SK-MEL-5 (cell line): Measurements from ENCODE around the gene FDXACB1. TPM values are rescaled to one million over a fixed set of nuclear protein-coding genes. Genes with fewer than 3 reads are reported as not detected.
"Not testable (repeated sequence)": the region's sequence is repeated elsewhere in the genome, so short reads cannot be mapped to it uniquely, and the experiment has no call there.

Source experiments
- DNase-seq: peaks from one replicate; pipeline ENCODE4 v3.0.0-alpha.2; 2016; ENCODE audit warnings: low read depth, low spot score
- in situ Hi-C: cut with HindIII; loops from 2 replicates; pipeline ENCODE4 v1.10.0; 2016; ENCODE audit warnings: low sequenced_read_pairs, high pct_unique_total_duplicates, low pct_unique_long_range_greater_than_20kb
- total RNA-seq: library from RNA; depleted of rRNA; stranded (reverse); fragments of >200 nt; shearing (Covaris generic); gene quantifications from 2 replicates; pipeline ENCODE4 v1.2.3, GENCODE V29; 2014

The FDXACB1 gene
- total RNA-seq, 1 experiment from 2014 or later = 2.0 TPM

- in situ Hi-C loops = no loop called here
- DNase-seq = peak; percentile 49
Measured at GRCh38 chr11:111911563-111912401, 32.8 kb upstream of the FDXACB1 start, which contains the start of gene CRYAB. TSS of gene CRYAB (minus strand) at chr11:111911770. CDS start at chr11:111911724, 46 bp downstream.

- peak; percentile 60 for DNase-seq
- in situ Hi-C loops = no loop called here
Measured at GRCh38 chr11:111910676-111911562, 32.0 kb upstream of the FDXACB1 start.

GRCh38 chr11:111909378-111909777 is 30.4 kb upstream of the FDXACB1 start:
- in situ Hi-C loops = no loop called here
- no peak for DNase-seq

- in situ Hi-C loops = no loop called here
- no peak for DNase-seq
Measured at GRCh38 chr11:111908639-111909305, 29.8 kb upstream of the FDXACB1 start.

GRCh38 chr11:111906680-111907079 is 27.7 kb upstream of the FDXACB1 start:
- DNase-seq = no peak
- in situ Hi-C loops = no loop called here

GRCh38 chr11:111905411-111905810 is 26.4 kb upstream of the FDXACB1 start:
- no peak for DNase-seq
- in situ Hi-C loops = no loop called here

GRCh38 chr11:111886844-111887243 is 7.9 kb upstream of the FDXACB1 start:
- in situ Hi-C loops = no loop called here
- DNase-seq = no peak

- no peak for DNase-seq
- in situ Hi-C loops = no loop called here
Measured at GRCh38 chr11:111886032-111886431, 7.1 kb upstream of the FDXACB1 start.

GRCh38 chr11:111885053-111885452 is 6.1 kb upstream of the FDXACB1 start:
- DNase-seq, in situ Hi-C loops: not testable (repeated sequence)

- in situ Hi-C loops = no loop called here
- DNase-seq = no peak
Measured at GRCh38 chr11:111882202-111882601, 3.2 kb upstream of the FDXACB1 start.

GRCh38 chr11:111879637-111879960 is 634 bp upstream of the FDXACB1 start:
- in situ Hi-C loops = no loop called here
- DNase-seq = no peak

GRCh38 chr11:111878385-111878848 is 548 bp downstream of the FDXACB1 start:
- DNase-seq = peak; percentile 44
- in situ Hi-C loops = no loop called here

- in situ Hi-C loops = no loop called here
- DNase-seq = peak; percentile 2
Measured at GRCh38 chr11:111871693-111872161, 7.2 kb downstream of the FDXACB1 start.

GRCh38 chr11:111870886-111871692 is 7.9 kb downstream of the FDXACB1 start, which contains the start of gene ALG9:
TSS of gene ALG9 (minus strand) at chr11:111871581. CDS start at chr11:111871482, 99 bp downstream.
- in situ Hi-C loops = no loop called here
- peak; percentile 68 for DNase-seq

- in situ Hi-C loops = no loop called here
Measured at GRCh38 chr11:111870522-111870885, 8.5 kb downstream of the FDXACB1 start.

GRCh38 chr11:111870113-111870512 is 8.9 kb downstream of the FDXACB1 start:
- in situ Hi-C loops = no loop called here

More at GRCh38 chr11:111870522-111870885, 8.5 kb downstream of the FDXACB1 start:
- DNase-seq = no peak

GRCh38 chr11:111860257-111860656 is 18.7 kb downstream of the FDXACB1 start:
- no peak for DNase-seq
- in situ Hi-C loops = no loop called here

More at GRCh38 chr11:111870113-111870512, 8.9 kb downstream of the FDXACB1 start:
- no peak for DNase-seq
